BJ (cell line): ENCODE results near the gene EDEM1. TPM values are rescaled to one million over a fixed set of nuclear protein-coding genes. Genes with fewer than 3 reads are reported as not detected.

ENCODE experiments used
- CTCF ChIA-PET: fragments of 350-600 bp; formaldehyde crosslinking; extraction: SDS; loops from one replicate; lab custom pipeline; 2021; ENCODE audit warnings: antibody characterized with exemption, inconsistent platforms; lab: Yijun Ruan, JAX
- POLR2A ChIA-PET: fragments of 300-600 bp; sonication (Branson Sonifier 250); formaldehyde crosslinking; extraction: SDS; loops from one replicate; lab custom pipeline; 2021; ENCODE audit warnings: antibody characterized with exemption; lab: Charles Lee
- DNase-seq: peaks from one replicate; pipeline ENCODE4 v3.0.0-alpha.2; 2011; ENCODE audit warnings: low read depth
- H3K27me3 ChIP-seq: 2 replicates; pipeline ENCODE4 v1.6.0; 2011; ENCODE audit warnings: low read length; ENCODE audit not compliant: control insufficient read depth, insufficient read depth
- H3K36me3 ChIP-seq: 2 replicates; pipeline ENCODE4 v1.5.1; 2011; ENCODE audit warnings: low read length; ENCODE audit not compliant: control insufficient read depth, insufficient read depth
- H3K4me3 ChIP-seq: 2 replicates; pipeline ENCODE4 v1.5.1; 2011; ENCODE audit warnings: low read depth, mild to moderate bottlenecking, control low read depth, low read length
- polyA plus RNA-seq: library from polyadenylated mRNA; depleted of rRNA; stranded (reverse); fragments of >200 nt; gene quantifications from 2 replicates; pipeline ENCODE4 v1.2.3, GENCODE V29; 2011
- TF ChIP-seq, protein P1 (sequence below): IDR thresholded peaks from 2 replicates; pipeline ENCODE4 v1.5.1; 2011; ENCODE audit warnings: low read depth, mild to moderate bottlenecking, control low read depth, inconsistent platforms, low read length, moderate library complexity; ENCODE audit not compliant: insufficient read depth

The EDEM1 gene
- polyA plus RNA-seq, 1 experiment, result 21.3 TPM

GRCh38 chr3:5231074-5231473 lies 43.6 kb downstream of the EDEM1 start:
- Histone ChIP-seq H3K4me3 (no peak overlapping the region), H3K36me3 (no peaks in the 10 kb centered on the region), H3K27me3 (peaks cover 3% of the 10 kb centered on the region; the same call in 1 of the 2 replicates)
- POLR2A ChIA-PET, result no interaction called here
- TF ChIP-seq, protein P1, sequence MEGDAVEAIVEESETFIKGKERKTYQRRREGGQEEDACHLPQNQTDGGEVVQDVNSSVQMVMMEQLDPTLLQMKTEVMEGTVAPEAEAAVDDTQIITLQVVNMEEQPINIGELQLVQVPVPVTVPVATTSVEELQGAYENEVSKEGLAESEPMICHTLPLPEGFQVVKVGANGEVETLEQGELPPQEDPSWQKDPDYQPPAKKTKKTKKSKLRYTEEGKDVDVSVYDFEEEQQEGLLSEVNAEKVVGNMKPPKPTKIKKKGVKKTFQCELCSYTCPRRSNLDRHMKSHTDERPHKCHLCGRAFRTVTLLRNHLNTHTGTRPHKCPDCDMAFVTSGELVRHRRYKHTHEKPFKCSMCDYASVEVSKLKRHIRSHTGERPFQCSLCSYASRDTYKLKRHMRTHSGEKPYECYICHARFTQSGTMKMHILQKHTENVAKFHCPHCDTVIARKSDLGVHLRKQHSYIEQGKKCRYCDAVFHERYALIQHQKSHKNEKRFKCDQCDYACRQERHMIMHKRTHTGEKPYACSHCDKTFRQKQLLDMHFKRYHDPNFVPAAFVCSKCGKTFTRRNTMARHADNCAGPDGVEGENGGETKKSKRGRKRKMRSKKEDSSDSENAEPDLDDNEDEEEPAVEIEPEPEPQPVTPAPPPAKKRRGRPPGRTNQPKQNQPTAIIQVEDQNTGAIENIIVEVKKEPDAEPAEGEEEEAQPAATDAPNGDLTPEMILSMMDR, result no peak
- DNase-seq, result no peak
- CTCF ChIA-PET, result no interaction called here

DNA sequence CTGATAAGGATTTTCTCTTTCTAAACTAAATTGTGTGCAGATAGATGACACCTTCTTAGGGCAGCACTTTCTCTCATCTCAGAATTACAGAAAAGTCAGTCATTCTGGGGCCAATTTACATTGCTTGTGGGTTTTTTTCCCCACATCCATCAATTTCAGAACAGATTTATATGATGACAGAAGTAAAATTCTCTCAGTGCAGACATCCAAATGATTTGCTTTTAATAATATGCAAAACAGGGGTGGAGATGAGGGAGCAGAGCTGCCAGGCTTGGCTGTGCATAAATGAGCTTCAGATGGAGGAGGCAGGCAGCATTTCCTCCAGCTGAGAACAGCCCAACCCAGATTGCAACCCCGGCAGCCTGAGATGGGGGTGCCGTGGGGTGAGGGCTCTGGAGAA lies 44.0 kb downstream of the EDEM1 start:
- ChIA-PET CTCF (no interaction called here), POLR2A (no interaction called here)
- no peak for DNase-seq
- Histone ChIP-seq H3K27me3 (peaks cover 3% of the 10 kb centered on the region; the same call in 1 of the 2 replicates), H3K36me3 (no peaks in the 10 kb centered on the region), H3K4me3 (no peak overlapping the region)
- TF ChIP-seq, protein P1, result no peak

DNA sequence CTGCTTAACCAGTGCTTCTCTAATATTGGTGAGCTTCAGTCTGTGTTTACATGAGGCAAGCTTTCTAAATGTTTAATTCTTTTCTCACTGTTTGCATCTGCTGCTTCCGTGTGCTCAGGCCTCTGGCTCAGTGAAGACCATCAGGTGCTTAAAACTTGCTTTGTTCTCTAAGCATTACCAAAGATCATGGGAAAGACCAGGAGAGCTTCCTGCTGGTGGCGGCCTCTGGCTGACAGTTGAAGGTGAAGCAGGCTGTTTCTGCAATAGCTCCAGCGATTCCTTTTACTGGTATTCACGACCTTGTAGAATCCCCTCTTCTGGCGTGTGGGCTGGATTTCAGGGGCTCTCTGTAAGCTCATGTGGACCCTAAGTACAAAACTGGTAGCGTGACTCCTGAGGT lies 45.1 kb downstream of the EDEM1 start:
- CTCF ChIA-PET, result interaction anchor here (1.4 kb wide), 1 partner anchor 15 kb away, joined by 5 read pairs; no protein-coding TSS in a partner anchor
- TF ChIP-seq, protein P1, result no peak
- Histone ChIP-seq H3K4me3 (no peak overlapping the region), H3K36me3 (no peaks in the 10 kb centered on the region), H3K27me3 (peaks cover 3% of the 10 kb centered on the region; the same call in 1 of the 2 replicates)
- POLR2A ChIA-PET, result no interaction called here
- DNase-seq, result no peak

DNA sequence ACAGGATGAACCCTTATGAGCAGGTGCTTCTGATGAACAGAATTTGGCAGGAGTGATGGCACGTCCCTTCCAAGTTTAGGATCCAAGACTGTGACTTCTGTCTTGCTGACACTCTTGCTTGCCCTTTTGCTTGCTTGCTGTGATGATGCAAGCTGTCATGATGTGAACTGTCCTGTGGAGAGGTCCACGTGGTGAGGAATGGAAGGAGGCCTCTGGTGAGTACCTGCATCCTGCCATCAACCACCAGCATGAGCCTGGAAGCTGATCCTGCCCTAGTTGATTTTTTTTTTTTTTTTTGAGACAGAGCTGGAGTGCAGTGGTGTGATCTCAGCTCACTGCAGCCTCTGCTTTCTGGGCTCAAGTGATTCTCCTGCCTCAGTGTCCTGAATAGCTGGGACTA lies 45.5 kb downstream of the EDEM1 start:
- TF ChIP-seq, protein P1, result no peak
- no peak for DNase-seq
- peaks cover 3% of the 10 kb centered on the region; the same call in 1 of the 2 replicates for H3K27me3 ChIP-seq
- CTCF ChIA-PET, result interaction anchor here (1.4 kb wide), 1 partner anchor 15 kb away, joined by 5 read pairs; no protein-coding TSS in a partner anchor
- H3K4me3 ChIP-seq, result no peak overlapping the region
- POLR2A ChIA-PET, result no interaction called here
- H3K36me3 ChIP-seq, result no peaks in the 10 kb centered on the region

DNA sequence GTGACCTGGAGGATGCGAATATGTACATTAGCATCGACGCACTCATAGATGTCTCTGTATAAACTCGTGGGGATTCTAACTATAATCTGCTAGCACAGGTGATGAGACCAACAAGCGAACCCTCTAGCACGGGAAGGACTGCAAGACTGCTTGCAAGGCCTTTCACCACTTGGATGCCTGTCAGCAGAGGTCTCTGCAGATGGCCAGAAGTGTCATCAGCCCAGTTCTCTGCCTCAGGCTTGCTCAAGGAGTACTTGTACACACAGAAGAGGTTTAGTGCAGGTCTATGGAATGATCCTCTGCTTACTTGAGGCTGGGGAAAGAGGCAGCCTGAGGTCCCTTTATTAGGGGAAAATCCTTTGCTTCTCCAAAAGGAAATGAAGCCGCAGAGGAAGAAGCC lies 48.1 kb downstream of the EDEM1 start:
- ChIA-PET CTCF (interaction anchor here (0.8 kb wide), 1 partner anchor 9 kb away, joined by 3 read pairs; no protein-coding TSS in a partner anchor), POLR2A (no interaction called here)
- no peak for DNase-seq
- Histone ChIP-seq H3K27me3 (peaks cover 3% of the 10 kb centered on the region; the same call in 1 of the 2 replicates), H3K4me3 (no peak overlapping the region), H3K36me3 (no peaks in the 10 kb centered on the region)
- TF ChIP-seq, protein P1, result no peak
